ENCODE measurements around the gene AP2A1. TPM values are rescaled to one million over a fixed set of nuclear protein-coding genes. Genes with fewer than 3 reads are reported as not detected.

The AP2A1 gene
- total RNA-seq, 1 experiment from 2014 or later, result 119 TPM

DNA sequence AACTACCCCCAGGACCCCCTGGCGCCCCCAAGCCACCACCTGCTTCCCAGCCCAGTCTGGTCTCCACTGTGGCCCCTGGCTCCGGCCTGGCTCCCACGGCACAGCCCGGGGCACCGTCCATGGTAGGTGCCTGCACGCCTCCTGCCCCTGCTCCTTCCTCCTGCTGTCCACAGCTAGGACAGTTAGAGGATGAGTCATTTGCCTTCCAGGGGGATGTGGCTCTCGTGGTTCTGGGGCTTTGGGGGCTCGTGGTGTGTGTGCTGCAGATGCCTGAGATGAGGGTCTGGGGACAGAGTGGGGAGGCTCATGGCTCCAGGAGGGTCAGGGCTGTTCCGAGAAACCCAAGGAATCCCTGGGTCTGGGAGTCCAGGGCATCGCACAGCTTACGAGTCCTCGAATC, 64.0 kb downstream of the AP2A1 start:
- ChIA-PET CTCF (no interaction called here), POLR2A (no interaction called here)
- no peaks in the 10 kb centered on the region for H3K9me3 Mint-ChIP-seq
- no peak overlapping the region for H3K27ac Mint-ChIP-seq
- DNase-seq (ENCODE audit: low spot score) (no peak), ATAC-seq (no peak)
- H3K27me3 Mint-ChIP-seq (ENCODE audit: low read depth), result no peaks in the 10 kb centered on the region
- H3K4me3 Mint-ChIP-seq, result no peak overlapping the region
- H3K4me1 Mint-ChIP-seq, result no peaks in the 10 kb centered on the region
- TF ChIP-seq TEAD4 (CRISPR knock-in tag; IDR thresholded peaks at IDR 0.05) (no peak), SOX15 (CRISPR knock-in tag; IDR thresholded peaks at IDR 0.05) (no peak), USF2 (CRISPR knock-in tag; IDR thresholded peaks at IDR 0.05) (no peak), ZNF232 (CRISPR knock-in tag; IDR thresholded peaks at IDR 0.05) (no peak), FOXP1 (CRISPR knock-in tag; IDR thresholded peaks at IDR 0.05; ENCODE audit: borderline replicate concordance) (no peak), NR3C1 (CRISPR knock-in tag; conservative IDR thresholded peaks at IDR 0.05; ENCODE audit: low read depth) (no peak), ZNF671 (CRISPR knock-in tag; IDR thresholded peaks at IDR 0.05) (no peak), KAT7 (CRISPR knock-in tag; IDR thresholded peaks at IDR 0.05; ENCODE audit: borderline replicate concordance) (no peak), JUN (CRISPR knock-in tag; IDR thresholded peaks at IDR 0.05) (no peak)
- H3K36me3 Mint-ChIP-seq, result peaks cover 23% of the 10 kb centered on the region

- no peaks in the 10 kb centered on the region for H3K9me3 Mint-ChIP-seq
- no peak for TF ChIP-seq PRDM15 (CRISPR knock-in tag; IDR thresholded peaks at IDR 0.05)
- no peak for TF ChIP-seq TEAD1 (CRISPR knock-in tag; IDR thresholded peaks at IDR 0.05)
- no peak for TF ChIP-seq IRF2 (CRISPR knock-in tag; IDR thresholded peaks at IDR 0.05; ENCODE audit: borderline replicate concordance, low read depth)
- TF ChIP-seq HMGA2 (CRISPR knock-in tag; IDR thresholded peaks at IDR 0.05), result no peak
- no peak for TF ChIP-seq PREB (CRISPR knock-in tag; IDR thresholded peaks at IDR 0.05; ENCODE audit: borderline replicate concordance)
- TF ChIP-seq GTF2I (CRISPR knock-in tag; conservative IDR thresholded peaks at IDR 0.05), result no peak
- ChIA-PET POLR2A (no interaction called here), CTCF (no interaction called here)
- no peak overlapping the region for H3K27ac Mint-ChIP-seq
- H3K27me3 Mint-ChIP-seq (ENCODE audit: low read depth), result no peaks in the 10 kb centered on the region
- H3K36me3 Mint-ChIP-seq, result peaks cover 23% of the 10 kb centered on the region
- H3K4me3 Mint-ChIP-seq, result no peak overlapping the region
- DNase-seq (ENCODE audit: low spot score), result no peak
- no peaks in the 10 kb centered on the region for H3K4me1 Mint-ChIP-seq
- no peak for ATAC-seq
Measured at GRCh38 chr19:49831592-49831991, 64.8 kb downstream of the AP2A1 start.

GRCh38 chr19:49832556-49832955, 65.8 kb downstream of the AP2A1 start:
- no peak for ATAC-seq
- Mint-ChIP-seq H3K4me3 (no peak overlapping the region), H3K36me3 (peaks cover 30% of the 10 kb centered on the region)

More at GRCh38 chr19:49832556-49832955, 65.8 kb downstream of the AP2A1 start:
- H3K27ac Mint-ChIP-seq, result no peak overlapping the region
- DNase-seq (ENCODE audit: low spot score), result no peak
- H3K4me1 Mint-ChIP-seq, result no peaks in the 10 kb centered on the region
- no peaks in the 10 kb centered on the region for H3K9me3 Mint-ChIP-seq
- H3K27me3 Mint-ChIP-seq (ENCODE audit: low read depth), result no peaks in the 10 kb centered on the region
- ChIA-PET POLR2A (no interaction called here), CTCF (no interaction called here)
- TF ChIP-seq ELF4 (CRISPR knock-in tag; IDR thresholded peaks at IDR 0.05; ENCODE audit: low read depth) (no peak), ZBTB43 (CRISPR knock-in tag; IDR thresholded peaks at IDR 0.05) (no peak), CTCF (IDR thresholded peaks at IDR 0.05) (no peak), USF1 (CRISPR knock-in tag; IDR thresholded peaks at IDR 0.05) (no peak)
